Adrenal gland (tissue), 12 donors: Measurements from ENCODE around the gene RAD9B. TPM values are rescaled to one million over a fixed set of nuclear protein-coding genes. Genes with fewer than 3 reads are reported as not detected.
A peak's percentile ranks its signal among the peaks of the same experiment; 100 is the strongest.

ENCODE experiments used
- DNase-seq, 7 donors: peaks; one replicate each; pipeline ENCODE4 v3.0.0-alpha.2; 2019 to 2020
- H3K27ac ChIP-seq, 5 donors: fragments of 200-600 bp; sonication (generic) in 4 of 5; 1 replicate in 3 of 5; 2 replicates in 2 of 5; pipeline versions ENCODE4 v1.5.1 to v1.8.0; 2016 to 2020; ENCODE audit warnings: mild to moderate bottlenecking in 1 of 5
- H3K27me3 ChIP-seq: fragments of 200-600 bp; 2 replicates; pipeline ENCODE4 v1.8.0; 2021
- H3K36me3 ChIP-seq, 2 donors: fragments of 200-600 bp; replicated peaks in 1 of 2; 1 replicate in 1 of 2; 2 replicates in 1 of 2; pipeline versions ENCODE4 v1.5.1 to v1.8.0; 2018 to 2022
- H3K4me1 ChIP-seq, 2 donors: fragments of 200-600 bp; replicated peaks in 1 of 2; 1 replicate in 1 of 2; 2 replicates in 1 of 2; pipeline versions ENCODE4 v1.5.1 to v1.8.0; 2018 to 2021
- H3K4me3 ChIP-seq, 4 donors: fragments of 200-600 bp; sonication (generic) in 3 of 4; one replicate each; pipeline ENCODE4 v1.5.1; 2016 to 2018
- H3K9me3 ChIP-seq, 3 donors: fragments of 200-600 bp; sonication (generic) in 1 of 3; replicated peaks in 1 of 3; 1 replicate in 2 of 3; 2 replicates in 1 of 3; pipeline versions ENCODE4 v1.5.1 to v1.8.0; 2016 to 2021
- POLR2A ChIP-seq, 2 donors: fragments of 450-650 bp; IDR thresholded peaks; one replicate each; pipeline ENCODE4 v1.6.1; 2017; ENCODE audit warnings: antibody characterized with exemption in 2 of 2, mild to moderate bottlenecking in 2 of 2, moderate library complexity in 1 of 2
- WGBS, 4 donors: extraction: QIAGEN DNeasy Blood & Tissue Kit in 2 of 4; methylation state at CpG; one replicate each; pipeline versions ENCODE4 v1.1.5 to v1.1.7; 2013 to 2017; 5-methylcytosine and 5-hydroxymethylcytosine counted together
- intact Hi-C, 2 donors: fragments of 100-400 bp; cut with DNase I; formaldehyde crosslinking; loops; one replicate each; pipeline versions ENCODE4 v1.14.1 to v1.15.0; 2022 to 2023
- polyA plus RNA-seq, 3 donors: library from polyadenylated mRNA; stranded (reverse); fragments of 200-250 nt in 2 of 3; fragments of 350-450 nt in 1 of 3; fragmentation: Illumina TruSeq in 1 of 3; extraction: RNeasy Lipid Tissue Mini Kit (QIAGEN cat#74804) in 1 of 3; gene quantifications; one replicate each; pipeline ENCODE4 v1.2.3, GENCODE V29; 2013 to 2014
- total RNA-seq, 9 donors: library from RNA; depleted of rRNA in 4 of 9; stranded (reverse); fragments of >200 nt in 4 of 9; fragments of 120-200 nt in 1 of 9; fragmentation: NEBNext Ultra II Directional in 1 of 9; extraction: Animal tissue kit (Norgen Biotek cat#: 25700) in 1 of 9; gene quantifications; one replicate each; pipeline versions ENCODE4 v1.1.0 to v1.2.4, GENCODE V29; 2013 to 2023
- TF ChIP-seq, protein P1 (sequence below), 6 experiments: fragments of 450-650 bp in 4 of 6; fragments of 200-600 bp in 2 of 6; sonication (generic) in 1 of 6; IDR thresholded peaks; 1 replicate in 5 of 6; 2 replicates in 1 of 6; pipeline versions ENCODE4 v1.5.1 to v1.8.0; 2016 to 2021; ENCODE audit warnings: antibody characterized with exemption in 6 of 6, mild to moderate bottlenecking in 2 of 6, moderate library complexity in 1 of 6
- donor health status: healthy with polysubstance abuse.
- donor health status: Bipolar disorder and iron deficiency.
- donor health status: DM: yes; HTN: yes; CAD: no.
- donor health status: DM: no; HTN: no; CAD: no.
- donor health status: DM: no; HTN: no; CAD: no.
- donor health status: DM: yes; HTN: yes; CAD: no.

RAD9B gene
- total and polyA plus RNA-seq, 12 donors: 0.14 to 3.6 (median 0.35) TPM; not detected in 1

DNA sequence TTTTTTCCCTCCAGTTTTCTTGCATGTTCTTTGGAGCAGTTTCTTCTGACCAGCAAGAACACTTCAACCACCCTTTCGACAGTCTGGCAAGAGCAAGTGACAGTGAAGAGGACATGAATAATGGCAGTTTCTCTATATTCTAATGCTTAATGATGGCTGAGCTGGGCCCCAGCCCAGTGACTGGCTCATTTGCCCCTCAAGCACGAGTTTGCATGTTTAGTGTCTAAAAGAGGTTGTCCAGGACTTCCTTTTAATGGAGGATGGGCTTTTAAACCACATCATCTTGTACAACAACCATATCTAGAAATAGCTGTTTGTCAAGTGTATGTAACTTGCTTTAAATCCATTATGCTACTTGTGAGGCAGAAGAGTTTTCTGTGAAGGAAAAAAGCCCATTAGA lies 28.4 kb downstream of the RAD9B start:
- H3K27me3 ChIP-seq: no peaks in the 10 kb centered on the region
- TF ChIP-seq, protein P1, sequence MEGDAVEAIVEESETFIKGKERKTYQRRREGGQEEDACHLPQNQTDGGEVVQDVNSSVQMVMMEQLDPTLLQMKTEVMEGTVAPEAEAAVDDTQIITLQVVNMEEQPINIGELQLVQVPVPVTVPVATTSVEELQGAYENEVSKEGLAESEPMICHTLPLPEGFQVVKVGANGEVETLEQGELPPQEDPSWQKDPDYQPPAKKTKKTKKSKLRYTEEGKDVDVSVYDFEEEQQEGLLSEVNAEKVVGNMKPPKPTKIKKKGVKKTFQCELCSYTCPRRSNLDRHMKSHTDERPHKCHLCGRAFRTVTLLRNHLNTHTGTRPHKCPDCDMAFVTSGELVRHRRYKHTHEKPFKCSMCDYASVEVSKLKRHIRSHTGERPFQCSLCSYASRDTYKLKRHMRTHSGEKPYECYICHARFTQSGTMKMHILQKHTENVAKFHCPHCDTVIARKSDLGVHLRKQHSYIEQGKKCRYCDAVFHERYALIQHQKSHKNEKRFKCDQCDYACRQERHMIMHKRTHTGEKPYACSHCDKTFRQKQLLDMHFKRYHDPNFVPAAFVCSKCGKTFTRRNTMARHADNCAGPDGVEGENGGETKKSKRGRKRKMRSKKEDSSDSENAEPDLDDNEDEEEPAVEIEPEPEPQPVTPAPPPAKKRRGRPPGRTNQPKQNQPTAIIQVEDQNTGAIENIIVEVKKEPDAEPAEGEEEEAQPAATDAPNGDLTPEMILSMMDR (IDR thresholded peaks at IDR 0.05): no peak
- no peak for TF ChIP-seq POLR2A (IDR thresholded peaks at IDR 0.05)
- 76 to 90% (median 85%) methylated on average over 2 of the region's 2 CpGs for WGBS, 4 donors
- peaks cover 0 to 3% of the 10 kb centered on the region in 2 donors for H3K36me3 ChIP-seq
- peaks cover 11 to 16% of the 10 kb centered on the region in 2 donors for H3K4me1 ChIP-seq
- intact Hi-C loops: no loop called here
- no peak overlapping the region for H3K4me3 ChIP-seq
- no peak for DNase-seq
- no peaks in the 10 kb centered on the region for H3K9me3 ChIP-seq
- H3K27ac ChIP-seq: no peak overlapping the region

DNA sequence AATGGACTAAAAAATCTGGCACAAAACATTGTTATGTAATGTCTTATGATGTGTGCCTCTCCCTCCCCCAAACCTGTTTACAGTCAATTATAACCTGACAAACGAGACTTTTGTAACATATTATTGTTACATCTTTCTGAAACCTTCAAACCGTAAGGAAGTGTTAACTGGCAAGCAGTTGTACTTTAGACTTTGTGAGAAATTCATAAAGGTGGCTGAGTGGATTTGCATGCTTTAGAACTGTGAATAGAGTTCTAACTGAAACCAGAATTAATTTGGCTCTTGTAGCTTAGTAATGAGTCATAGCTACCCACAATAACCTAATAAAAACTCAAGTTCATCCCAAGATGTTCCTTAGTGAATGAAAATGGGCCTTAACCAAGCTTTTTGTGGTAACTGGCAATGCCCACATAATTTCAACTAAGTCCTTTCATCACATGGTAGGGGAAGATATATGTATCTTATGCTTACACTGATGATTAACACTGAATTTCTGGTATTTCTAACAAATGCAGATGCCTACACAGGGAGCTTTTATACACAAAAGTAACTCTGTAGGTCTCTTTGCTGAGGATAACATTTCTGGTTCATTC lies 29.7 kb downstream of the RAD9B start:
- TF ChIP-seq POLR2A (IDR thresholded peaks at IDR 0.05): no peak
- TF ChIP-seq, protein P1 (IDR thresholded peaks at IDR 0.05): no peak
- H3K36me3 ChIP-seq: peaks cover 0 to 16% of the 10 kb centered on the region in 2 donors
- WGBS, 4 donors: 41 to 60% (median 49%) methylated on average over 2 of the region's 2 CpGs

DNA sequence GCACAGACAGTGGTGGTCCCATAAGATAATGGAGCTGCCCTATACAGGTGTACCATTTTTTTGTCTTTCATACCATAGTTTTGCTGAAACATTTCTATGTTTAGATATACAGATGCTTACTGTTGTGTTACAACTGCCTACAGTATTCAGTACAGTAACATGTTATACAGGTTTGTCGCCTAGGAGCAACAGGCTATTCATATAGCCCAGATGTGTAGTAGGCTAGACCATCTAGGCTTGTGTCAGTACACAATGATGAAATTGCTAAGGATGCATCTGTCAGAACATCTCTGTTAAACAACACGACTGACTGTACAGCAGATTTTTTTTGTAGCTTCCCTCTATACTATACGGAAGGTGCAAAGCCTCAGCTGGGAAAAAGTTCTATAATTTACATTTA lies 30.5 kb downstream of the RAD9B start:
- Histone ChIP-seq H3K27me3 (no peaks in the 10 kb centered on the region), H3K9me3 (no peaks in the 10 kb centered on the region), H3K27ac (no peak overlapping the region), H3K4me3 (no peak overlapping the region), H3K36me3 (peaks cover 0 to 17% of the 10 kb centered on the region in 2 donors), H3K4me1 (peaks cover 19 to 22% of the 10 kb centered on the region in 2 donors)
- no peak for DNase-seq
- intact Hi-C loops: no loop called here
- WGBS, 4 donors: 86 to 95% (median 93%) methylated on average over 3 of the region's 3 CpGs
- no peak for TF ChIP-seq POLR2A (IDR thresholded peaks at IDR 0.05)
- TF ChIP-seq, protein P1 (IDR thresholded peaks at IDR 0.05): no peak

More for the DNA sequence above, 29.7 kb downstream of the RAD9B start:
- no peaks in the 10 kb centered on the region for H3K27me3 ChIP-seq
- H3K9me3 ChIP-seq: no peaks in the 10 kb centered on the region
- DNase-seq: no peak
- intact Hi-C loops: no loop called here
- H3K4me3 ChIP-seq: no peak overlapping the region
- H3K27ac ChIP-seq: peak overlapping the region in 1 of 5 donors; percentile 13
- H3K4me1 ChIP-seq: peaks cover 11 to 16% of the 10 kb centered on the region in 2 donors

DNA sequence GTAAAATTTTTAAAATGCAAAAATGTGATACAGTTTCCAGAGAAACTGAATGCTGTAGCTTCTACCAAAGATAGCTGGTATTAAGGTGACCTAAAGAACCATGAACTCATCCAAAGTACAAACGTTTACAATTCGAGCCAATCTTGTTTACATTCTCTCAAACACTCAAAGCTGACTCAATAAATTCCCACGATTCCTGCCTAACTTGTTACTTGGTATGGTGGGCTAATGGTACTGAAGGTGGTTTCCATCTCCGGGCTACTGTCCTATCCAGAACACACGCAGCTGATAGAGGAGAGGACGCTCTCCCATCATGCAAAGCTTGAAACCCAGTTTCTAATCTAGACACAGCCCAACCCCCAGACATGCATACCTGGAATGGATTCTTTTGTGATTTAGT lies 31.5 kb downstream of the RAD9B start:
- Histone ChIP-seq H3K4me1 (peaks cover 27 to 31% of the 10 kb centered on the region in 2 donors), H3K36me3 (peaks cover 0 to 21% of the 10 kb centered on the region in 2 donors), H3K4me3 (no peak overlapping the region), H3K27me3 (no peaks in the 10 kb centered on the region), H3K9me3 (no peaks in the 10 kb centered on the region), H3K27ac (no peak overlapping the region)
- intact Hi-C loops: no loop called here
- TF ChIP-seq, protein P1 (IDR thresholded peaks at IDR 0.05): no peak
- no peak for TF ChIP-seq POLR2A (IDR thresholded peaks at IDR 0.05)
- DNase-seq: no peak
- 71 to 79% (median 76%) methylated on average over 6 of the region's 6 CpGs for WGBS, 4 donors
